Colonic mucosa (tissue), 4 donors: ENCODE measurements around the gene CCDC91. TPM values are rescaled to one million over a fixed set of nuclear protein-coding genes. Genes with fewer than 3 reads are reported as not detected.

Experiments used
- DNase-seq: peaks from one replicate; pipeline ENCODE4 v3.0.0-alpha.2; 2020
- H3K27ac ChIP-seq: fragments of 200-600 bp; one replicate; pipeline ENCODE4 v1.8.0; 2021
- H3K27me3 ChIP-seq: fragments of 200-600 bp; one replicate; pipeline ENCODE4 v1.8.0; 2021
- H3K36me3 ChIP-seq: fragments of 200-600 bp; one replicate; pipeline ENCODE4 v1.8.0; 2021
- H3K4me1 ChIP-seq: fragments of 200-600 bp; one replicate; pipeline ENCODE4 v1.8.0; 2021; ENCODE audit warnings: mild to moderate bottlenecking
- H3K4me3 ChIP-seq: fragments of 200-600 bp; one replicate; pipeline ENCODE4 v1.8.0; 2021
- H3K9ac ChIP-seq, 2 donors: one replicate each; pipeline ENCODE4 v1.7.0; 2013; ENCODE audit warnings: control low read depth in 2 of 2, low read depth in 2 of 2, low read length in 2 of 2
- H3K9me3 ChIP-seq: fragments of 200-600 bp; one replicate; pipeline ENCODE4 v1.8.0; 2021
- intact Hi-C: fragments of 100-400 bp; cut with DNase I; formaldehyde crosslinking; loops from one replicate; pipeline ENCODE4 v1.14.1; 2022
- total RNA-seq, 2 donors: library from RNA; stranded (reverse); fragmentation: NEBNext Ultra II Directional in 1 of 2; extraction: Animal tissue kit (Norgen Biotek cat#: 25700) in 1 of 2; gene quantifications; one replicate each; pipeline ENCODE4 v1.2.1, GENCODE V29; 2021
- TF ChIP-seq, protein P1 (sequence below): fragments of 200-600 bp; IDR thresholded peaks from one replicate; pipeline ENCODE4 v1.8.0; 2022; ENCODE audit warnings: antibody characterized with exemption, mild to moderate bottlenecking
- donor health status: healthy.
- donor health status: DM: no; HTN: no; CAD: no.
- donor health status: DM: no; HTN: no; CAD: no.

Gene CCDC91
- total RNA-seq, 2 donors from 2014 or later: 15.6 to 20.5 TPM

DNA sequence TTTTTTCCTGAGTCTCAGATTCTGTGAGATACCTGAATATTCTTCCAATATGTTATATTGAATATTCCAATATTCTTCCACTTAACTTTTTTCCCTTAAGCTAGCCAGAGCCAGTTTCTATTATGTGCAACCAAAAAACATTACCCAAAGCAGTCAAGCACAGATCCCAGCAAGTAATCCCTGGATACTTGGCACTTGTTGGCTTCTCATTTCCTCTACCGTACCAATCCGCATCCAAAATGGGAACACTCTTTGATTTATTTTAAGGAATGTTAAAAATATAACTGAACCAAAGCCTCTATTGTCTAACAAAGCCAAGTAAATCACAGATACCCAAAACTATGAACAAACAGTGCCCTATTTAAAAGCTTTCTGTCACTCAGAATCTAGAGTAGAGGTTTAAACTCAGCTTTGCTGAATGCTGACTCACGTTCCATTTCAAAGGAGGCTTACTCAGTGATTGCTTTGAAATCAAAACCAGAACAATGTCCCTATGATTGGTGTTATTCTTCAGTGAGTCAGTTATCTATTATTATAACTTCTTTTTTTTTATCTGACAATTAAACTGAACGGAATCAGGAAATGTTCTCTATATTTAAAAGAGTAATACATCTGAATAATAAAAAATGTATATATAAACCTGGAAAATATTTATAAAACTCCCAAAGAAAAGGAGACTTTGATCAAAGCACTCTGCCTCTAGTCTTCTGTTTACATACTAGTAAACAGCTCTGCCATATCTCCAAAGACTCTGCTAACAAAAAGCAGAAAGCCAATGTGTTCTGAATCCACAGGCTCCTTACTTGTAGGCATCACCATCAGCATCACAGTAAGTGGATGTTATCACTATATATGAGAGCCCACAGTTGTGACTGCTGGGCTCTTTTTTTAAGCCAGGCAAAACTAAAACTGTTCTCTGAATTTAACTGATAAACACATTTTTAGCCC lies 360.8 kb downstream of the CCDC91 start:
- H3K4me3 ChIP-seq: no peak overlapping the region
- H3K9me3 ChIP-seq: no peaks in the 10 kb centered on the region
- TF ChIP-seq, protein P1, sequence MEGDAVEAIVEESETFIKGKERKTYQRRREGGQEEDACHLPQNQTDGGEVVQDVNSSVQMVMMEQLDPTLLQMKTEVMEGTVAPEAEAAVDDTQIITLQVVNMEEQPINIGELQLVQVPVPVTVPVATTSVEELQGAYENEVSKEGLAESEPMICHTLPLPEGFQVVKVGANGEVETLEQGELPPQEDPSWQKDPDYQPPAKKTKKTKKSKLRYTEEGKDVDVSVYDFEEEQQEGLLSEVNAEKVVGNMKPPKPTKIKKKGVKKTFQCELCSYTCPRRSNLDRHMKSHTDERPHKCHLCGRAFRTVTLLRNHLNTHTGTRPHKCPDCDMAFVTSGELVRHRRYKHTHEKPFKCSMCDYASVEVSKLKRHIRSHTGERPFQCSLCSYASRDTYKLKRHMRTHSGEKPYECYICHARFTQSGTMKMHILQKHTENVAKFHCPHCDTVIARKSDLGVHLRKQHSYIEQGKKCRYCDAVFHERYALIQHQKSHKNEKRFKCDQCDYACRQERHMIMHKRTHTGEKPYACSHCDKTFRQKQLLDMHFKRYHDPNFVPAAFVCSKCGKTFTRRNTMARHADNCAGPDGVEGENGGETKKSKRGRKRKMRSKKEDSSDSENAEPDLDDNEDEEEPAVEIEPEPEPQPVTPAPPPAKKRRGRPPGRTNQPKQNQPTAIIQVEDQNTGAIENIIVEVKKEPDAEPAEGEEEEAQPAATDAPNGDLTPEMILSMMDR: no peak
- H3K27me3 ChIP-seq: no peaks in the 10 kb centered on the region
- no peaks in the 10 kb centered on the region for H3K36me3 ChIP-seq
- intact Hi-C loops: no loop called here
- no peak overlapping the region for H3K27ac ChIP-seq
- no peaks in the 10 kb centered on the region for H3K4me1 ChIP-seq
- no peak overlapping the region for H3K9ac ChIP-seq
- no peak for DNase-seq

DNA sequence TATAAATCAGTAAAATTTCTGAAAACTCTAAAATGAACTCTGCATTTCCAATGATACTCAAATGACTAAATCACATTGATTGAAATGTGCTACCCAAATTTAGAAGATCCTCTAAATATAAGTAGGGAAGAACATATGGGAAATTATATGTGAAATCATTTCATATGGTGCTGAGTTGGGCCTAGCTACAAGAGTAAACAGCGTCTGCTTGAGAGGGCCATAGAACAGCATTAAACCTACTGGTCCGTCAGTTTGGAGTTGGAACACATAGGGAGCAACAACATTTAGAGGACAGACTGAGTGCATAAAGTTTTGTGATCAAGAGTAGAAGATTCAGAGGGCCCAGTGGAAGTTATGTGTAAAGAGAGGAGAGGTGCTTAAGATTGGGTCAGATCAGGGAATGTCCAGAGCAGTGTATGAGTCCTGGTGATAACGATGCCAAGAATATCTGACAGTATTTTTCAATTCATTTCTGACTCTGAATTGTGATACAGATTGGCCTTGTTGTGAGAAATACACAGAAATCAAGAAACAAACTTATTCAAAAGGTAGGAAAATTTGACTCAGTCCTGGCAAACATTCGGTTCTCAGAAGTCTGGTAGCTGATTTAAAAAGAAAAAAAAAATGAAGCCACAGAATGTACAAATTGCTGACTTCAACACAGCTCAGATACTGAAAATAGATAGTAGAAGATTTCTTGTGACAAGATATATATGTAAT lies 362.2 kb downstream of the CCDC91 start:
- Histone ChIP-seq H3K9ac (no peak overlapping the region), H3K36me3 (no peaks in the 10 kb centered on the region), H3K9me3 (no peaks in the 10 kb centered on the region), H3K4me3 (no peak overlapping the region), H3K27me3 (no peaks in the 10 kb centered on the region), H3K4me1 (no peaks in the 10 kb centered on the region), H3K27ac (no peak overlapping the region)
- DNase-seq: no peak
- TF ChIP-seq, protein P1: no peak
- intact Hi-C loops: no loop called here

DNA sequence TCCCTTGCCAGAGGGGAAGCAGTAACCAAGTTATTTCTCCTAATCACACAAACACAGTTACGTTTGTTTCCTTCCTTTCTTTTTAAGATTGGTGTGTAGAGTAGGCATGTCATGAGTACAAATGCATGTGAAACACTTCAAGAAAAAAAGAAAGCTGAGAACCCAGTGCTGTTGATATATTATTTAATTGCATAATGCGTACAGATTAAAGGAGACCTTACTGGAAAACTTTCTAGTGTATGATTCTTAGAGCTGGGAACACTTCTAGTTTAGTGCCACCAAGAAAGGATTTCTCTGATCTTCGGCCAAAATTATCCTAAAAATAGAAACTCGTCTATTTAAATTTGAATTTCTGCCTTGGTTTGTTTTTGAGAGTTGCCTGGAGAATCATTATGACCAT lies 365.5 kb downstream of the CCDC91 start:
- H3K27ac ChIP-seq: no peak overlapping the region
- DNase-seq: no peak
- intact Hi-C loops: no loop called here
- H3K9ac ChIP-seq: no peak overlapping the region
- H3K9me3 ChIP-seq: no peaks in the 10 kb centered on the region
- H3K4me1 ChIP-seq: no peaks in the 10 kb centered on the region
- TF ChIP-seq, protein P1: no peak
- H3K27me3 ChIP-seq: no peaks in the 10 kb centered on the region
- no peak overlapping the region for H3K4me3 ChIP-seq
- H3K36me3 ChIP-seq: no peaks in the 10 kb centered on the region

DNA sequence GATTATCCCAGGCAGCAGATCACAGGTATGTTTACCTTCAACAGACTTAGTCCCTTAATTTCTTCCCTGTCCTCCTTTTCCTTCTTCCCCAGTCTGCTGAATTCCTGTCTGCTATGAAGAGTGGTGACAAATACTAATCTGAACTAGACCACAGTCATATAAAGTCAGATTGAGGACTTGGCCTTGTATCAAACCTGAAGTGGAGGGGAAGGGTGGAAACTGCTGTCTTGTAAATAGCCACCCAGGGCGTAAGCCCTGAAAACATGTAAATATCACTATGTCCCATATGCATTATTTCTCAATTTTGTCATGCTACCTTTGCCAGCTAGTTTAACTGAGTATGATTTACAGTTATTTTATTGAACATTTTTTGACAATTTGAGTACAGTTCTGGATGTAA lies 368.0 kb downstream of the CCDC91 start:
- Histone ChIP-seq H3K27ac (no peak overlapping the region), H3K27me3 (no peaks in the 10 kb centered on the region), H3K36me3 (no peaks in the 10 kb centered on the region), H3K4me1 (no peaks in the 10 kb centered on the region), H3K9me3 (no peaks in the 10 kb centered on the region), H3K4me3 (no peak overlapping the region), H3K9ac (no peak overlapping the region)
- no peak for DNase-seq
- TF ChIP-seq, protein P1: no peak
- intact Hi-C loops: no loop called here

DNA sequence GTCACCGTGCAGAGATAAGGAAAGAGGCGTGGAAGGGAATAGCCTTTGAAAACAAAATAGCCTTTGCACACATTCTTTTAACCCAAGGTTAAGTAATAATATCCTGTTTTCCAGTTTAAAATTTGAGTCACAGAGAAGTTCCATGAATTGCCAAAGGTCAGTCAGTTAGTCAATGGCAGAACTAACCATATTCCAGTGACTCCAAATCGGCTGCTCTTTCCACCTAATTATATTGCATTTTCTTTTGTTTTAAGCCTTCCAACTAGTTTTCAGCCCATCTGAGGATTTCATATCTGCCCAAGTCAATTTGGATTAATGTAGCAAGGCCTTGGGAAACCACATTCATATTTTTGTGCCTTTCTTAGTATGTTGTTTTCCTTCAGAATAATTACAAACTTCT lies 373.0 kb downstream of the CCDC91 start:
- no peak overlapping the region for H3K27ac ChIP-seq
- H3K36me3 ChIP-seq: no peaks in the 10 kb centered on the region
- intact Hi-C loops: no loop called here
- H3K27me3 ChIP-seq: no peaks in the 10 kb centered on the region
- no peak overlapping the region for H3K4me3 ChIP-seq
- DNase-seq: no peak
- TF ChIP-seq, protein P1: no peak
- H3K9ac ChIP-seq: no peak overlapping the region
- H3K9me3 ChIP-seq: no peaks in the 10 kb centered on the region
- no peaks in the 10 kb centered on the region for H3K4me1 ChIP-seq
